Endometrial microvascular endothelial cells (primary cell): ENCODE measurements around the gene RC3H1. TPM values are rescaled to one million over a fixed set of nuclear protein-coding genes. Genes with fewer than 3 reads are reported as not detected.
"Not testable (repeated sequence)": the region's sequence is repeated elsewhere in the genome, so short reads cannot be mapped to it uniquely, and the experiment has no call there.

ENCODE experiments used
- in situ Hi-C: cut with HindIII; loops from 2 replicates; pipeline ENCODE4 v1.10.0; 2017; ENCODE audit warnings: low sequenced_read_pairs, low pct_unique_long_range_greater_than_20kb; ENCODE audit errors: inconsistent ontology term
- total RNA-seq: library from RNA; depleted of rRNA; stranded (reverse); fragments of >200 nt; gene quantifications from one replicate; pipeline ENCODE4 v1.2.3, GENCODE V29; 2015; ENCODE audit errors: inconsistent ontology term

Gene RC3H1
- total RNA-seq, result 16.0 TPM

- in situ Hi-C loops, result no loop called here
Observed at GRCh38 chr1:174022080-174022975, at the start of gene RC3H1. Gene RC3H1, minus strand, starts transcription at chr1:174022357. Its CDS starts 29,372 bp downstream, at chr1:173992985.

GRCh38 chr1:174070614-174071013 is 48.5 kb upstream of the RC3H1 start:
- in situ Hi-C loops, result no loop called here

- in situ Hi-C loops, result no loop called here
Observed at GRCh38 chr1:174068000-174068399, 45.8 kb upstream of the RC3H1 start.

GRCh38 chr1:174060090-174060489 is 37.9 kb upstream of the RC3H1 start:
- in situ Hi-C loops, result no loop called here

GRCh38 chr1:174058624-174059023 is 36.5 kb upstream of the RC3H1 start:
- in situ Hi-C loops, result no loop called here

GRCh38 chr1:174056609-174057008 is 34.5 kb upstream of the RC3H1 start:
- in situ Hi-C loops, result not testable (repeated sequence)

GRCh38 chr1:174055797-174056196 is 33.6 kb upstream of the RC3H1 start:
- in situ Hi-C loops, result not testable (repeated sequence)

- in situ Hi-C loops, result no loop called here
Observed at GRCh38 chr1:174053826-174054225, 31.7 kb upstream of the RC3H1 start.

- in situ Hi-C loops, result no loop called here
Observed at GRCh38 chr1:174052621-174053020, 30.5 kb upstream of the RC3H1 start.

- in situ Hi-C loops, result no loop called here
Observed at GRCh38 chr1:174051956-174052355, 29.8 kb upstream of the RC3H1 start.

GRCh38 chr1:174049514-174049913 is 27.4 kb upstream of the RC3H1 start:
- in situ Hi-C loops, result no loop called here

- in situ Hi-C loops, result no loop called here
Observed at GRCh38 chr1:174044418-174045222, 22.5 kb upstream of the RC3H1 start.

- in situ Hi-C loops, result not testable (repeated sequence)
Observed at GRCh38 chr1:174042509-174042908, 20.4 kb upstream of the RC3H1 start.

GRCh38 chr1:174041369-174041768 is 19.2 kb upstream of the RC3H1 start:
- in situ Hi-C loops, result no loop called here

GRCh38 chr1:174040387-174040786 is 18.2 kb upstream of the RC3H1 start:
- in situ Hi-C loops, result no loop called here

GRCh38 chr1:174039027-174039426 is 16.9 kb upstream of the RC3H1 start:
- in situ Hi-C loops, result no loop called here

GRCh38 chr1:174036798-174037197 is 14.6 kb upstream of the RC3H1 start:
- in situ Hi-C loops, result no loop called here

- in situ Hi-C loops, result no loop called here
Observed at GRCh38 chr1:174036204-174036603, 14.0 kb upstream of the RC3H1 start.

- in situ Hi-C loops, result no loop called here
Observed at GRCh38 chr1:174032671-174033222, 10.6 kb upstream of the RC3H1 start.

GRCh38 chr1:174031099-174031498 is 8.9 kb upstream of the RC3H1 start:
- in situ Hi-C loops, result no loop called here
